HUES6 (cell line): Measurements from ENCODE around the gene ELK4.

ENCODE experiments used
- H3K27ac ChIP-seq: 2 replicates; pipeline ENCODE4 v1.7.0; 2013; ENCODE audit warnings: low read depth, mild to moderate bottlenecking, low read length, inconsistent platforms
- H3K27me3 ChIP-seq: 2 replicates; pipeline ENCODE4 v1.6.1; 2013; ENCODE audit warnings: low read length; ENCODE audit not compliant: control insufficient read depth, insufficient read depth
- H3K36me3 ChIP-seq: 2 replicates; pipeline ENCODE4 v1.6.1; 2013; ENCODE audit warnings: low read length; ENCODE audit not compliant: control insufficient read depth, insufficient read depth
- H3K4me1 ChIP-seq: 2 replicates; pipeline ENCODE4 v1.6.1; 2013; ENCODE audit warnings: low read length; ENCODE audit not compliant: control insufficient read depth, insufficient read depth
- H3K4me3 ChIP-seq: 2 replicates; pipeline ENCODE4 v1.5.1; 2013; ENCODE audit warnings: low read depth, low read length
- H3K9ac ChIP-seq: one replicate; pipeline ENCODE4 v1.6.1; 2013; ENCODE audit warnings: mild to moderate bottlenecking, low read length
- H3K9me3 ChIP-seq: 2 replicates; pipeline ENCODE4 v1.6.1; 2013; ENCODE audit warnings: low read depth, low read length; ENCODE audit not compliant: control insufficient read depth, insufficient read depth

The ELK4 gene

GRCh38 chr1:205623646-205624045, 8.2 kb downstream of the ELK4 start:
- peaks cover 52% of the 10 kb centered on the region for H3K36me3 ChIP-seq

GRCh38 chr1:205620269-205620668, 11.5 kb downstream of the ELK4 start:
- no peak overlapping the region for H3K9ac ChIP-seq
- no peaks in the 10 kb centered on the region for H3K9me3 ChIP-seq
- no peaks in the 10 kb centered on the region for H3K27me3 ChIP-seq
- H3K36me3 ChIP-seq, result peaks cover 85% of the 10 kb centered on the region
- H3K4me3 ChIP-seq, result no peak overlapping the region
- H3K27ac ChIP-seq, result no peak overlapping the region
- no peaks in the 10 kb centered on the region for H3K4me1 ChIP-seq

More at GRCh38 chr1:205623646-205624045, 8.2 kb downstream of the ELK4 start:
- no peaks in the 10 kb centered on the region for H3K27me3 ChIP-seq
- no peak overlapping the region for H3K4me3 ChIP-seq
- H3K4me1 ChIP-seq, result no peaks in the 10 kb centered on the region
- no peak overlapping the region for H3K27ac ChIP-seq
- no peaks in the 10 kb centered on the region for H3K9me3 ChIP-seq
- no peak overlapping the region for H3K9ac ChIP-seq

- Histone ChIP-seq H3K9ac (no peak overlapping the region), H3K27ac (no peak overlapping the region), H3K36me3 (peaks cover 90% of the 10 kb centered on the region), H3K4me3 (no peak overlapping the region), H3K4me1 (no peaks in the 10 kb centered on the region), H3K27me3 (no peaks in the 10 kb centered on the region), H3K9me3 (no peaks in the 10 kb centered on the region)
Observed at GRCh38 chr1:205619376-205619775, 12.4 kb downstream of the ELK4 start.

- Histone ChIP-seq H3K4me1 (no peaks in the 10 kb centered on the region), H3K9ac (no peak overlapping the region), H3K36me3 (peaks cover 88% of the 10 kb centered on the region), H3K27ac (no peak overlapping the region), H3K27me3 (no peaks in the 10 kb centered on the region), H3K4me3 (no peak overlapping the region), H3K9me3 (no peaks in the 10 kb centered on the region)
Observed at GRCh38 chr1:205616563-205617293, 15.1 kb downstream of the ELK4 start.

GRCh38 chr1:205615789-205616188, 16.0 kb downstream of the ELK4 start:
- no peaks in the 10 kb centered on the region for H3K4me1 ChIP-seq
- H3K27me3 ChIP-seq, result no peaks in the 10 kb centered on the region
- H3K9ac ChIP-seq, result no peak overlapping the region
- no peak overlapping the region for H3K4me3 ChIP-seq
- H3K9me3 ChIP-seq, result no peaks in the 10 kb centered on the region
- no peak overlapping the region for H3K27ac ChIP-seq
- H3K36me3 ChIP-seq, result peaks cover 90% of the 10 kb centered on the region

- Histone ChIP-seq H3K4me1 (peaks cover 4% of the 10 kb centered on the region; the same call in 1 of the 2 replicates), H3K27me3 (no peaks in the 10 kb centered on the region), H3K9me3 (no peaks in the 10 kb centered on the region), H3K9ac (no peak overlapping the region), H3K36me3 (peaks cover 77% of the 10 kb centered on the region), H3K27ac (no peak overlapping the region), H3K4me3 (no peak overlapping the region)
Observed at GRCh38 chr1:205613854-205614412, 17.9 kb downstream of the ELK4 start.

- H3K9me3 ChIP-seq, result no peaks in the 10 kb centered on the region
- peaks cover 4% of the 10 kb centered on the region; the same call in 1 of the 2 replicates for H3K4me1 ChIP-seq
- no peak overlapping the region for H3K9ac ChIP-seq
- H3K36me3 ChIP-seq, result peaks cover 63% of the 10 kb centered on the region
- no peaks in the 10 kb centered on the region for H3K27me3 ChIP-seq
- no peak overlapping the region for H3K27ac ChIP-seq
- no peak overlapping the region for H3K4me3 ChIP-seq
Observed at GRCh38 chr1:205612556-205612955, 19.3 kb downstream of the ELK4 start.

- Histone ChIP-seq H3K9ac (no peak overlapping the region), H3K4me3 (no peak overlapping the region), H3K27me3 (no peaks in the 10 kb centered on the region), H3K4me1 (peaks cover 4% of the 10 kb centered on the region; the same call in 1 of the 2 replicates), H3K27ac (no peak overlapping the region), H3K36me3 (peaks cover 60% of the 10 kb centered on the region), H3K9me3 (no peaks in the 10 kb centered on the region)
Observed at GRCh38 chr1:205612104-205612503, 19.7 kb downstream of the ELK4 start.

GRCh38 chr1:205610901-205611466, 20.8 kb downstream of the ELK4 start:
- Histone ChIP-seq H3K27me3 (no peaks in the 10 kb centered on the region), H3K4me1 (peaks cover 4% of the 10 kb centered on the region; the same call in 1 of the 2 replicates), H3K27ac (no peak overlapping the region), H3K36me3 (peaks cover 52% of the 10 kb centered on the region), H3K4me3 (no peak overlapping the region), H3K9me3 (no peaks in the 10 kb centered on the region), H3K9ac (no peak overlapping the region)

- H3K27me3 ChIP-seq, result no peaks in the 10 kb centered on the region
- no peak overlapping the region for H3K9ac ChIP-seq
- no peak overlapping the region for H3K4me3 ChIP-seq
- H3K9me3 ChIP-seq, result no peaks in the 10 kb centered on the region
- peaks cover 4% of the 10 kb centered on the region; the same call in 1 of the 2 replicates for H3K4me1 ChIP-seq
- H3K36me3 ChIP-seq, result peaks cover 49% of the 10 kb centered on the region
- H3K27ac ChIP-seq, result no peak overlapping the region
Observed at GRCh38 chr1:205610036-205610435, 21.8 kb downstream of the ELK4 start.

GRCh38 chr1:205604825-205605505, 26.8 kb downstream of the ELK4 start:
- Histone ChIP-seq H3K27me3 (no peaks in the 10 kb centered on the region), H3K4me3 (no peak overlapping the region), H3K9me3 (no peaks in the 10 kb centered on the region), H3K4me1 (no peaks in the 10 kb centered on the region), H3K27ac (no peak overlapping the region), H3K9ac (no peak overlapping the region), H3K36me3 (peaks cover 21% of the 10 kb centered on the region)
